Left cardiac atrium (tissue), 4 donors: ENCODE results near the gene YAP1. TPM values are rescaled to one million over a fixed set of nuclear protein-coding genes. Genes with fewer than 3 reads are reported as not detected.
"Not testable (repeated sequence)": the region's sequence is repeated elsewhere in the genome, so short reads cannot be mapped to it uniquely, and the experiment has no call there.

Experiments
- ATAC-seq, 2 donors: fragments of 200-7000 bp; cut with Tn5 transposase; one replicate each; pipeline ENCODE4 v1.9.1; 2020; ENCODE audit warnings: mild to moderate bottlenecking in 2 of 2, moderate library complexity in 2 of 2
- DNase-seq: peaks from one replicate; pipeline ENCODE4 v3.0.0-alpha.2; 2020
- intact Hi-C, 2 donors: fragments of 100-400 bp; cut with DNase I; formaldehyde crosslinking; loops; one replicate each; pipeline versions ENCODE4 v1.14.1 to v1.15.1; 2022 to 2023
- total RNA-seq, 2 donors: library from RNA; stranded (reverse); fragmentation: NEBNext Ultra II Directional; extraction: Animal tissue kit (Norgen Biotek cat#: 25700); gene quantifications; one replicate each; pipeline ENCODE4 v1.2.1, GENCODE V29; 2021
- donor health status: DM: no; HTN: yes; CAD: no.
- donor health status: DM: no; HTN: yes; CAD: no; lungs with severe emphysema.
- donor health status: DM: yes; HTN: yes; CAD: no.
- donor health status: Dilated cardiomyopathy.

YAP1 gene
- total RNA-seq, 2 donors from 2014 or later: 59.1 to 67.5 TPM

DNA sequence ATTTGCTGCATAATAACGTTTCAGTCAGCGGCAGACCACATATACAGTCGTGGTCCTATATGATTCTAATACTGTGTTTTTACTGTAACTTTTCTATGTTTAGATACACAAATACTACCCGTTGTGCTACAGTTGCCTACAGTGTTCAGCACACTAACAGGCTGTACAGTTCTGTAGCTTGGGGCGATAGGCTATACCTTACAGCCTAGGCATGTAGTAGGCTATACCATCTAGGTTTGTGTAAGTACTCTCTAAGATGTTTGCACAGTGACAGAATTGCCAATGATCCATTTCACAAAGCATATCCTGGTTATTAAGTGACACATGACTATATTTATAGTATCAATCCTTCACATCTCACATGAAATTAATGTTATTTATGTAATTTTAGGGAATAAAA is 78.2 kb downstream of the YAP1 start:
- intact Hi-C loops: no loop called here
- ATAC-seq: no peak
- no peak for DNase-seq

DNA sequence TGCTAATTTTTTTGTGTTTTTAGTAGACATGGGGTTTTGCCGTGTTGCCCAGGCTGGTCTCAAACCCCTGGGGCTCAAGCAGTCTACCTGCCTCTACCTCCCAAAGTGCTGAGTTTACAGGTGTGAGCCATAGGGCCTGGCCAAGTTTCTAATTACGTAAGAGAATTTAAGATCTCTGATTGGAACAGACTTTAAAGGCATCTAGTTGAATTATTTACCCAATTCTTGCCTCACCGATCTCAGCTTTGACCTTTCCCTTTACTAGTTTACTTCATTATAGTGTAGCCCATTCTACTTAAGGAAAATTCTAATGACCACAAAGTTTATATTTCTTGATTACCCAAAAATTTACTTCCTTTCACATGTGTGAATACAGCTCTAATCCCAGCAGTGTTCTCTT is 81.6 kb downstream of the YAP1 start:
- no peak for ATAC-seq

DNA sequence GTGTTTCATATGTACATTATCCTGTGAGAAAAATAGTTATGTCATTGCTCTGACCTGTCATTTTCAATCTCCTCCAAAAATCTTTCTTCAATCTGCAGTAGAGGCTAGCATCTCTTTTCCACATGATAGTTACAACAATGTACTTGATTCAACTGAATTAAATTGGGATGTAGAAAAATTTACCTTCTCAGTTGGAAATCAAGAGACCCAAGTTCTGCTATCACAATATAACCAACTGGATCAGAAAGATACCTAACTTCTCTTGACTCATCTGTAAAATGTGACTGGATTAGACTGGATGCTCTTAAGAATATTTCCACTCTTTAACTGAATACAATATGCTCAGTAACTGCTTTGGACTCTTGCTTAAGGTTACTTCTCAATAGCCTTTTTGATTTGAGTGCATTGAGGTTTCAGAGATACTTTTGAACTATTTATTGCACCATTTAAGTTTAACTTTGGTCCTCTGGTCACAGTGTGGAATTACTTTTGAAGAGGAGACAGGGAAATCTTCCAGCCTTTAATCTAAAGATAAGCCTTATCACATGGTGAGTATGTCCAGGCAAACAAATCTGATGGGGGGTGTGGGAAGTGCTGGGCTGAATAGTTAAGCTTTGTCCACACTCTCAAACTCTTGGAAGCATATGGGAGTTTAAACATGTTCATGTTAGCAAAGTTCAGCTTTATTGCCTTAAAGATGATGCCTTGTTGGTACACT is 82.3 kb downstream of the YAP1 start:
- ATAC-seq (peak in 1 of 2 donors; percentile 45), DNase-seq (no peak)

More for the DNA sequence above, 81.6 kb downstream of the YAP1 start:
- DNase-seq: no peak
- intact Hi-C loops: no loop called here

DNA sequence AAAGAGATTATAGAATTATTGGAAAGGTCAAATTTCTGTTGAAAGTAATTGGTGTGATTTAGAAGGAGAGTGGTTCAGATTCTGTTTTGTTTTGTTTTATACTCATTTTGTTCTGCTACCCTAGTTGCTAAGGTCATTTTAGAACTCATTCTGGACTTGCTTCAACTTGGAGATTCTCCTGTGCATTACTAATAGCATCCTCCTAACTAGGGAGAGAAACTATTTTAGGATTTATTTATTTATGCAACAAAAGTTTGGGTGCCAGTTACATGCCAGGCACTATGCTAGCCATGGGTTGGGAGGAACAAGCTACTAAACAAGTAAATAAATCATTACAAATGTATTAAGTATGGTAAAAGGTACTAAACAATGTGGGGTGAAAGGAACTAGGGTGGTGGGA is 84.0 kb downstream of the YAP1 start:
- ATAC-seq (no peak), DNase-seq (no peak)
- intact Hi-C loops: no loop called here

More for the DNA sequence above, 82.3 kb downstream of the YAP1 start:
- intact Hi-C loops: no loop called here

DNA sequence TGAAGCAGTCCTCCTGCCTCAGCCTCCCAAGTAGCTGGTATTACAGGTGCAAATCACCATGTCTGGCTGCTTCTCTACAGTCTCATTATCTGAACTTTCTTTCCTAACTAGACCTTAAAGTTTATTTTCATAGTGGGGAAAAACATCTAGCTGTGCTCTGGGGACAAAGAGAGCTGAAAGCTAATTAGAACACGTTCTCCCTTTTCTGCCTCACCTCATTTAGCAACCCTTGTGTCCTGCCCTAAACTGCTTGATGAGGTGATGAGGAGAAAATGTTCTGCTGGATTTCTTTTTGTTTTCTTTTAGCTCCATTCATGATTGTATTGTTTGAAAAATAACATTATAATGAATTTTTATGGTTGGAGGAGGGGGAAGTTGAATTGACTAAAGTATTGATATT is 84.7 kb downstream of the YAP1 start:
- ATAC-seq: no peak
- intact Hi-C loops: no loop called here

DNA sequence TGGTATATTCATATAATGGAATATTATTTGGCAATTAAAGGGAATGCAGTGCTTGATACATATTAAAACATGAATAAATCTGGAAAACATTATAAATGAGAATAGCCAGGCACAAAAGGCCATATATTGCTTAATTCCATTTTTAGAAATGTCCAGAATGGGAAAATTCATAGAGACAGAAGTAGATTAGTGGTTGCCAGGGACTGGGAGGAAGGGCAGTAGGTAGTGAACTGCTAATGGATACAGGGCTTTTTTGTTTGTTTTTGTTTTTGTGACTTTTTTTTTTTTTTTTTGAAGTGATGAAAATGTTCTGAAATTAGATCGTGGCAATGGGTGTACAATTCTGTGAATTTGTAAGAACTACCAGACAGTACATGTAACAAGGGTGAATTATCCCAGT is 86.1 kb downstream of the YAP1 start:
- intact Hi-C loops: no loop called here
- DNase-seq: no peak
- ATAC-seq: no peak

More for the DNA sequence above, 84.7 kb downstream of the YAP1 start:
- DNase-seq: no peak

DNA sequence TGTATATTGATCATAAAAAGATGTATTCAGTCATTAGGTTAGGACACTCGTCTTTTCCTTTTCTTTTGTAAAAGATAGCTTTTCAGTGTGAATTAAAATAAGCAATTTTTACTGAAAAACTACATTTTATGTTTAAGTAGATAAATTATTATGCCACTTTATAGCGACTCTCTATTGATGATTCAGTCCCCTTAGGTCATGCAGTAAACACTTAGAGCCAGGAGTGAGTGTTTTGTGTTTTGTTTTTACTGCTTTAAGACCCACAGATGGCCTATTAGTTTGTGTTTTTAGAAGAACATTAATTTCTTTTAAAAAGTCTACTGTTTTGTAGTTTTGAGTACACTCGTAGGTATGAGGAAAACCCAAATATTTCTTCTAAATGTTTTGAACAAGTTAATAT is 86.6 kb downstream of the YAP1 start:
- ATAC-seq (no peak), DNase-seq (no peak)
- intact Hi-C loops: no loop called here

DNA sequence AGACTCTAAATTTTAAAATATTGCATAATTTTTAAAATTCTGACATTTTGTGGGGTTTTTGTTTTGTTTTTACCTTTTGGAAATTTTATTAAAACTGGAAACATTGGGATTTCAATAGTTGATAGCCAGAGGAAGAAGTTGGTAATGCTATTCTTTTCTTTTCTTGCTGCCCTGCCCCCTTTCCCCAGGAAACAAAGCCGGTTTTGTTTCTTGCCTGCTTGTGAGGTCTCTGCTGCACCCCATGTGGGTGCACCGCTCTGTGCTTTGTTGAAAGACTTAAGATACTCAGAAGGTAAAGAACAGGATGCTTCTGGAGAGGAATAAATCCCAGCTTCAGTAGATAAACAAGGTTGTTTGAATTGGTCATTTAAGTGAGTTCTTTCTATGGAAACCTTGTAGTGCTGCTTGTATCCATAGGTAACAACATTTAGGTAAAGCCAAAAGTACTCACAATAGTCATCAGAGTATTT is 87.5 kb downstream of the YAP1 start:
- DNase-seq (no peak), ATAC-seq (no peak)
- intact Hi-C loops: no loop called here

DNA sequence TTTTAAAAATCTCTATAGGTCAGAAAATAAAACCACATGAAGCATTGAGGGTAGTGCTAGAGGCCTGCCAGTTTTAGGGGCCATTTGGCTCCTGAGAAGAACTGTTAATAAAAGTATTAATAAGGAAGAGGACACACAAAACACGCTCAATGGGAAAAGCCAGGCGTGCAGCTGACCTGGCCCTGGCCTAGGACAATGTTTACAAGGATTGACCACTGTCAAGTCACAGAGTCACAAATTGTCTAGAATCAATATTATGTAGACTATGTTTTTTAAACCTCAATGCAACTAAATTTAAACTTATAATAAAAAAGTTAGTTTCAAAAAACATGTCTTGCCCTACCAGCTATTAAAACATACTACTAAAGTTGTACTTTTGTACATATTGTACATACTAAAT is 89.4 kb downstream of the YAP1 start:
- ATAC-seq: no peak
- intact Hi-C loops: no loop called here
- DNase-seq: no peak

DNA sequence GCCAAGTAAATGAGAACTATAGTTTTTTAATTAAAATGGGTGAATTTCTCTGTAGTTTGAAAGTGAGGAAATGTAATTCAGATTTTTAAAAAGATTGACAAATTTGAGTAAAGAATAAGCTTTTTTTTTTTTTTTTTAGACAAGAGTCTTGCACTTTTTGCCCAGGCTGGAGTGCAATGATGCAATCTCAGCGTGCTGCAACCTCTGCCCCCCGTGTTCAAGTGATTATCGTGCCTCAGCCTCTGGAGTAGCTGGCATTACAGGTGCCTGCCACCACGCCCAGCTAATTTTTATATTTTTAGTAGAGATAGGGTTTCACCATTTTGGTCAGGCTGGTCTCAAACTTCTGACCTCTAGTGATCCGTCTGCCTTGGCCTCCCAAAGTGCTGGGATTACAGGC is 90.1 kb downstream of the YAP1 start:
- DNase-seq, ATAC-seq, intact Hi-C loops: not testable (repeated sequence)

DNA sequence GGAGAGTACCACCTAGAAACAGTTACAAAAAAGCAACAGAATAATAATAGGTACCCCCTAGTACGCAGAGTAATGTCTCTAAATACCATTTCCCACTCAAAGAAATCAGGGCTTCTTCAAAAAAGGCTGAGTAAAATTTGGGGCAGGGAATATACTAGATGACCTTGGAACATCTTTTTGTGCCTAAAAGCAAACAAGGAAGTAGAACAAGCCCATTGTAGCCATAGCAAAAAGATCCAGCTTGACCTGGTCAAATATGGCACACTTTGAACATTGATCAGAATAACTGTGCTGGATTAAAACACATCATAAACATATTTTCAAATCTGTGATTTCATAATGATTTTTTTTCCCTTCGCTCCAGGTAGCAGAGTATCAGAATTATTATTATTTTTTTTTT is 91.5 kb downstream of the YAP1 start:
- no peak for ATAC-seq
- intact Hi-C loops: no loop called here
- no peak for DNase-seq

DNA sequence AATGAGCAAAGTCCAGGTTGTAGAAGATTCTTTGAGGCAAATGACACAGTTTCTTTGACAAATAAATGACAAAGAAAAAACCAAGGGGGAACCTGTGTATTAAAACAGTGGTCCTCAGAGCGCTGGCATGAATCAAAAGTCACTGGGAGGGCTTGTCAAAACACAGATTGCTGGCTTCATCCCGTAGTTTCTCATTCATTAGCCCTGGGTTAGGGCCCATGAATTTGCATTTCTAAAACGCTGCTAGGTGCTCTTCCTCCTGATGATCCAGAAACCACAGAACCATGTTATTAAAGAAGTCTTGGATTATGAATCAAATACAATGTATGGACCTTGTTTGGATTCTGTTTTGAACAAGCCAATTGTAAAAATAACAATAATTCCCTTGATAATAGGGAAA is 92.7 kb downstream of the YAP1 start:
- ATAC-seq (no peak), DNase-seq (no peak)
- intact Hi-C loops: no loop called here

DNA sequence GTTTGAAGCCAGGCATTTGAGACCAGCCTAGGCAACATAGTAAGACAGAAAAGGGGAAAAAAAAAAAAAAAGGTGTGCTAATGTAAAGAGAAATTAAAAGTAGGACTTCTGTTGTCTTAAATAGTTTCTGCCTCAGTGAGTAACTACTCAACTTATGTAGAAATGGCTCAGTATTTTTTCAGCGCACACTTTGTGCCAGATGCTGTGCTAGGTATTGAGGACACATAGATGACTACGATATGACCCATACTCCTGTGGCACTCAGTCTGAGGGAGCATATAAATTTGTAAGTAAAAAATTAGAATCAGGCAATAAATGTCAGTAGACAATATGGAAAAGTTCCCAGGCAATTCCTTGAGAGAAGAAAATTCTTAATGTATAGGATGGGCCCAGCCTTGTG is 93.9 kb downstream of the YAP1 start:
- intact Hi-C loops: no loop called here
- DNase-seq: no peak
- no peak for ATAC-seq

DNA sequence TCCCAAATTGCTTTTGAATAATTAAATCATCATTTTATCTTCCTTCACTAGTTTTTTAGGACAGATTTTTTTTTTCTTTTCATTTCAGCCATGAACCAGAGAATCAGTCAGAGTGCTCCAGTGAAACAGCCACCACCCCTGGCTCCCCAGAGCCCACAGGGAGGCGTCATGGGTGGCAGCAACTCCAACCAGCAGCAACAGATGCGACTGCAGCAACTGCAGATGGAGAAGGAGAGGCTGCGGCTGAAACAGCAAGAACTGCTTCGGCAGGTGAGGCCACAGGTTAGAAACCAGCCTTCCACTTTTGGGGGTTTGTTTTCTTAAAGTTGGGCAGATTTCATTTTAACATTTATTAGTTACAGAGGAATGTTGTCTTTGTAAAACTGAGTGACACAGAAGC is 95.6 kb downstream of the YAP1 start:
- intact Hi-C loops: no loop called here
- DNase-seq (no peak), ATAC-seq (no peak)

DNA sequence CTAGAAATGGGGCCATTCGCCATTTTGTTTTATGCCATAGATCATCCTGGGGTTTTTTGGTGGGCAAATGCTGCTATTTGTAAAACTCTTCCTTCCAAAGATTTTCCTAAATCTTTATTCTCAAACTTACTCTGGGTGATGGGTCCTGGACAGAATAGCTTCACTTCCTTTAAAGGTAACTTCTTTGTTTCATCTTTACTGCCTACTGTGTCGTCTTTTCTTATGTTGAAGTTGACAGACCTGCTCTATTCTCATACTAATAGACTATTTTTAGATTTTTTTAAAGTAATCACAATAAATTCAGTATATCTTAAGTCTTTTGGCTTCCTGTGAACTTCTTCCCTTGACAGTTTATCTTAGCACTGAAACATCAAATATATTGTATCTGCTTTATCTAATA is 98.6 kb downstream of the YAP1 start:
- DNase-seq: no peak
- intact Hi-C loops: no loop called here
- ATAC-seq: no peak

DNA sequence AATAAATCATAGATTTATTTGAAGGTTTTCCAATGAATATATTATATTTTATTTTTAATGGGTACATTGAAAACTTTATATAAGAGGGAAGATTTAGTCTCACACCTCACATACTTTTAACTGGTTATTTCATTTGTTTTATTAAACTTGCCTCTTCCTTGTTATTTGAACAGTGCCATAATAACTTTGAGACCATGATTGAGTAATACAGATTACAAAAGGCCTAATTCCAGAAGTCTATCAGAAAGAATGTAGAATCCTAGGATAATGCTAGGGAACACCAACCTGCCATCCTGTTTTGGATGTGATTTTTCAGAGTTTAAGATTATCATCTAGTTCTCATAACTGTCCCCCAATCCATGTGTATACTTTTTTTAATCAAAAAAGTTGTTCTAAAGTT is 104.4 kb downstream of the YAP1 start:
- DNase-seq (no peak), ATAC-seq (peak in 1 of 2 donors; percentile 25)
- intact Hi-C loops: no loop called here

DNA sequence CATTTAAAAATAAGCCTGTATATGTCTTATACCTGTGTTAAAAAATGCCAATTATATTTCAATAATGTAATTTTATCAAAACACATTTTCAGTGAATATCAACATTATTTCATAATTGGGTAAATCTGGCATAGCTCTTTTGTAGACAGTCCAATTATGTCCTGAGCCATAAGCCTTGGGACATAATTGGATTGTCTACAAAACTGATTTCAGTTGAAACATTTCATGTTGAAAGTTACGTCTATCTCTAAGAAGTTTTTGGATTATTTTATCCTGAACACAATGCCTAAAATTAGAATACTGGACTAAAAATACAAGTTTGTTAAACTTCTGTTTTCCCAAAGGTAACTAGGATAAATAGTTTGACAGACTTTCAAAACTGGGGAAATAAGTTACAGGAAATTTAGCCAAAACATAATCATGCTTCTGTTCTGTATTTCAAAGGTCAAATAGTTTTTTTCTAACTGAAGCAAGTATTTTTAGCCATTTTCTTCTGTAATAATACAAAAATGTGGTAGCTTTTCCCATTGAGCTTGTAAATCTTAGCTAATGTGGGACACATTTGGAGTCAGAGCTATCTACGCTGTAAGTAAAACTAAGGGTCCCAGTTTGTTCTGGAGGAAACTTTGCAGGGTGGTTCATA is 106.3 kb downstream of the YAP1 start:
- intact Hi-C loops: no loop called here
- peak in 1 of 2 donors; percentile 70 for ATAC-seq

DNA sequence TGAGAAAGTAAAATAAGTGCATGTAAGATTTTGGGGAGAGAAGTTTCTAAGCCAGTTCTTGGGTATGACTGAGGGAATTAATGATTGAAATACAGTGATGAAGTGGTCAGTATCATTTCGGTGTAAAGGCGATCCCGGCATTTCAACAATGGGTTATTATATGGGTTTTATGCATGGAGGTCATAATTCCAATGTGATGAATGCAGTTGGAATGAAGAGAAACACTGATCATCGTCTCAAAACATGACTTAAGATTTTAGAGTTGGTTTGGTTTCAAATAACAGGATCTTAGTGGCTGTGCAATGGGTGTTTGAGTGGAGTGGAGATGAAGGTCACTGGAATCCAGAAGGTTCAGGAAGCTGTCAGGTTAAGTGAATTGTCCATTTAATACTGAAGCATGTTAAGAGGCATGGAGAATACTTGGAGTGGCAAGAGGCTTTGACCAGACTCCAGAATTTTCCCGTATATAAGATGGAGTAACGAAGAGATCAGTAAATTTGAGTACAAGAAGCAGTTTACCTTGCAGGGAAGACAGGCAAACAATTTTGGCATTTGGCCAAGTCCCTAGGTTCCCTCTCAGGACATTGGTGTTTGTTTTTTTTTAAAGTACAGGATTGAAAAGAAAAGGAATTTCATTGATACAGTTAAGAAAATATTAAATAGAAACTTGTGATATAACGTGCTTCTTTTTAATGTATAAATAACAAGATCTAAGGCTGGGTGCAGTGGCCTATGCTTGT is 110.7 kb downstream of the YAP1 start:
- ATAC-seq (no peak), DNase-seq (no peak)
- intact Hi-C loops: no loop called here

More for the DNA sequence above, 106.3 kb downstream of the YAP1 start:
- DNase-seq: no peak

DNA sequence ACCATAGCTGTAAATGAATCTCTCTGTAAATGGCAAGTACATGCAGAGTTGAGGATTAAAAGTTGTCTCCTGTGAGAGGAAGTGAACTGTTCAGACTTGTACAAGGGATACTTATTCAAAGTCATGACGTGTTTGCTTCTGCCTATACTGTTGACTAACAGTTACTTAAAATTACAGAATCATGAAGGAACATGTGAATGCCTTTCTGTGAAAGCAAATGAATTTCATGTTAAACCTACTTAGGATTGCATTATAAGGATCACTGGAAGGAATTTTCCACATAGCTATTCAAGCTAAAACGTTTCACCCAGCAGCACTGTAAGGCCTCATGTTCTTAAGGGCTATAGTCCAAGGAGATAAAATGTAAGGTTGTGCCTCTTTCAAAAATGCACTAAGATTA is 113.6 kb downstream of the YAP1 start:
- no peak for DNase-seq
- peak in 1 of 2 donors; percentile 23 for ATAC-seq
- intact Hi-C loops: no loop called here
